H9 (cell line): ENCODE data around the gene XRCC3. TPM values are rescaled to one million over a fixed set of nuclear protein-coding genes. Genes with fewer than 3 reads are reported as not detected.

Experiments used
- DNase-seq: peaks from one replicate; pipeline ENCODE4 v3.0.0-alpha.2; 2017
- H2AFZ ChIP-seq: one replicate; pipeline ENCODE4 v1.6.1; 2013; ENCODE audit warnings: mild to moderate bottlenecking, low read length, control low read depth, moderate library complexity
- H2AK5ac ChIP-seq: 2 replicates; pipeline ENCODE4 v1.6.1; 2013; ENCODE audit warnings: low read length, control low read depth, mixed read lengths; ENCODE audit not compliant: insufficient read length
- H2BK120ac ChIP-seq: one replicate; pipeline ENCODE4 v1.6.1; 2013; ENCODE audit warnings: low read depth, mild to moderate bottlenecking, low read length, control low read depth, inconsistent platforms; ENCODE audit not compliant: poor library complexity, severe bottlenecking
- H2BK12ac ChIP-seq: 2 replicates; pipeline ENCODE4 v1.6.1; 2013; ENCODE audit warnings: low read length, control low read depth, mixed read lengths, low read depth; ENCODE audit not compliant: insufficient read length
- H2BK15ac ChIP-seq: 2 replicates; pipeline ENCODE4 v1.6.1; 2013; ENCODE audit warnings: low read depth, low read length, control low read depth
- H2BK20ac ChIP-seq: one replicate; pipeline ENCODE4 v1.6.1; 2013; ENCODE audit warnings: low read depth, mild to moderate bottlenecking, low read length, control low read depth, inconsistent platforms; ENCODE audit not compliant: poor library complexity, severe bottlenecking
- H2BK5ac ChIP-seq: 2 replicates; pipeline ENCODE4 v1.6.1; 2013; ENCODE audit warnings: low read length, control low read depth, mixed read lengths; ENCODE audit not compliant: insufficient read length
- H3K14ac ChIP-seq: 2 replicates; pipeline ENCODE4 v1.6.1; 2013; ENCODE audit warnings: low read length, control low read depth; ENCODE audit not compliant: insufficient read depth
- H3K18ac ChIP-seq: 2 replicates; pipeline ENCODE4 v1.6.1; 2013; ENCODE audit warnings: low read depth, mild to moderate bottlenecking, mixed read lengths, low read length, control low read depth; ENCODE audit not compliant: insufficient read length
- H3K23ac ChIP-seq: 2 replicates; pipeline ENCODE4 v1.6.1; 2013; ENCODE audit warnings: low read length, control low read depth, mixed read lengths, low read depth; ENCODE audit not compliant: insufficient read length
- H3K23me2 ChIP-seq: 2 replicates; pipeline ENCODE4 v1.6.1; 2013; ENCODE audit warnings: low read depth, mild to moderate bottlenecking, mixed read lengths, low read length, control low read depth; ENCODE audit not compliant: insufficient read length, poor library complexity, severe bottlenecking
- H3K27ac ChIP-seq: 2 replicates; pipeline ENCODE4 v1.5.1; 2013; ENCODE audit warnings: low read length, control low read depth, mixed read lengths, low read depth; ENCODE audit not compliant: insufficient read length
- H3K27me3 ChIP-seq: 2 replicates; pipeline ENCODE4 v1.6.1; 2013; ENCODE audit warnings: low read length, control low read depth, inconsistent platforms; ENCODE audit not compliant: insufficient read depth
- H3K4ac ChIP-seq: 2 replicates; pipeline ENCODE4 v1.6.1; 2013; ENCODE audit warnings: low read depth, mild to moderate bottlenecking, control low read depth, inconsistent platforms, low read length, moderate library complexity
- H3K4me1 ChIP-seq: 2 replicates; pipeline ENCODE4 v1.6.1; 2013; ENCODE audit warnings: low read length, control low read depth, inconsistent platforms; ENCODE audit not compliant: insufficient read depth
- H3K4me2 ChIP-seq: 2 replicates; pipeline ENCODE4 v1.6.1; 2013; ENCODE audit warnings: low read length, control low read depth, mixed read lengths; ENCODE audit not compliant: insufficient read length, insufficient read depth
- H3K56ac ChIP-seq: 2 replicates; pipeline ENCODE4 v1.6.1; 2013; ENCODE audit warnings: low read depth, mild to moderate bottlenecking, mixed read lengths, low read length, control low read depth; ENCODE audit not compliant: insufficient read length
- H3K79me1 ChIP-seq: 2 replicates; pipeline ENCODE4 v1.6.1; 2013; ENCODE audit warnings: low read depth, mild to moderate bottlenecking, moderate library complexity, low read length, control low read depth, inconsistent platforms; ENCODE audit not compliant: insufficient read depth, poor library complexity, severe bottlenecking
- H3K79me2 ChIP-seq: 2 replicates; pipeline ENCODE4 v1.6.1; 2013; ENCODE audit warnings: low read length, control low read depth, inconsistent platforms; ENCODE audit not compliant: insufficient read depth
- H3K9ac ChIP-seq: 2 replicates; pipeline ENCODE4 v1.6.1; 2013; ENCODE audit warnings: low read length, control low read depth, mixed read lengths; ENCODE audit not compliant: insufficient read length; ENCODE audit errors: extremely low read depth
- H3K9me3 ChIP-seq: one replicate; pipeline ENCODE4 v1.6.1; 2013; ENCODE audit warnings: low read depth, low read length, inconsistent platforms; ENCODE audit not compliant: control insufficient read depth
- H3T11ph ChIP-seq: one replicate; pipeline ENCODE4 v1.6.1; 2013; ENCODE audit warnings: mild to moderate bottlenecking, low read length, control low read depth, inconsistent platforms
- H4K20me1 ChIP-seq: one replicate; pipeline ENCODE4 v1.6.1; 2013; ENCODE audit not compliant: control insufficient read depth, insufficient read length, insufficient read depth
- H4K5ac ChIP-seq: 2 replicates; pipeline ENCODE4 v1.6.1; 2013; ENCODE audit warnings: low read depth, mild to moderate bottlenecking, mixed read lengths, low read length, control low read depth; ENCODE audit not compliant: insufficient read length
- H4K8ac ChIP-seq: replicated peaks from 2 replicates; pipeline ENCODE4 v1.6.1; 2013; ENCODE audit warnings: low read length, control low read depth, mixed read lengths, low read depth; ENCODE audit not compliant: insufficient read length
- H4K91ac ChIP-seq: 2 replicates; pipeline ENCODE4 v1.6.1; 2013; ENCODE audit warnings: low read depth, mild to moderate bottlenecking, moderate library complexity, mixed read lengths, low read length, control low read depth; ENCODE audit not compliant: insufficient read length
- H3K27ac Mint-ChIP-seq, 3 experiments: 2 replicates in 2 of 3; 3 replicates in 1 of 3; pipeline ENCODE4 v1.8.0; 2020 to 2021; ENCODE audit warnings: mixed read lengths in 3 of 3, mild to moderate bottlenecking in 1 of 3, moderate library complexity in 1 of 3
- H3K27me3 Mint-ChIP-seq: 2 replicates; pipeline ENCODE4 v1.8.0; 2021; ENCODE audit warnings: low read depth, mild to moderate bottlenecking, moderate library complexity, mixed read lengths
- H3K36me3 Mint-ChIP-seq, 3 experiments: 2 replicates in 2 of 3; 3 replicates in 1 of 3; pipeline ENCODE4 v1.8.0; 2020 to 2021; ENCODE audit warnings: low read depth in 3 of 3, mixed read lengths in 3 of 3; ENCODE audit not compliant: insufficient read depth in 1 of 3
- H3K4me1 Mint-ChIP-seq, 2 experiments: 2 replicates each; pipeline ENCODE4 v1.8.0; 2020; ENCODE audit warnings: mixed read lengths in 2 of 2
- H3K4me3 Mint-ChIP-seq, 2 experiments: 2 replicates in 1 of 2; 3 replicates in 1 of 2; pipeline ENCODE4 v1.8.0; 2020 to 2021; ENCODE audit warnings: mild to moderate bottlenecking in 2 of 2, mixed read lengths in 2 of 2, moderate library complexity in 1 of 2
- H3K9me3 Mint-ChIP-seq, 2 experiments: 2 replicates in 1 of 2; 3 replicates in 1 of 2; pipeline ENCODE4 v1.8.0; 2020; ENCODE audit warnings: mild to moderate bottlenecking in 2 of 2, mixed read lengths in 2 of 2, moderate library complexity in 1 of 2
- CTCF ChIP-seq: fragments of 200-600 bp; sonication (generic); conservative IDR thresholded peaks from 3 replicates; pipeline ENCODE4 v1.8.0; 2021; ENCODE audit warnings: antibody characterized with exemption, mild to moderate bottlenecking
- WGBS: extraction: QIAGEN DNeasy Blood & Tissue Kit; methylation state at CpG from one replicate; pipeline ENCODE4 v1.1.7; 2013; ENCODE audit warnings: missing lambda C conversion rate, low lambda C conversion rate, mixed read lengths; ENCODE audit not compliant: insufficient read length; ENCODE audit errors: extremely low coverage; 5-methylcytosine and 5-hydroxymethylcytosine counted together
- total RNA-seq: library from RNA; stranded (reverse); gene quantifications from 2 replicates; pipeline ENCODE4 v1.2.1, GENCODE V29; 2021

XRCC3 gene
- total RNA-seq, 1 experiment from 2014 or later = 45.3 TPM

GRCh38 chr14:103744621-103745395 lies 29.6 kb upstream of the XRCC3 start:
- no peaks in the 10 kb centered on the region for H3K9me3 ChIP-seq
- H3T11ph ChIP-seq = no peak overlapping the region
- no peak overlapping the region for H3K4me2 ChIP-seq
- no peak overlapping the region for H4K5ac ChIP-seq
- no peaks in the 10 kb centered on the region for H3K9me3 Mint-ChIP-seq
- H3K9ac ChIP-seq = no peak overlapping the region
- no CpG with 5 or more reads among the region's 15 CpGs for WGBS
- H2BK20ac ChIP-seq = no peak overlapping the region
- H4K8ac ChIP-seq = no peak overlapping the region
- H2BK12ac ChIP-seq = no peak overlapping the region
- no peak overlapping the region for H3K56ac ChIP-seq
- no peak overlapping the region for H3K23ac ChIP-seq
- H4K20me1 ChIP-seq = no peaks in the 10 kb centered on the region
- no peaks in the 10 kb centered on the region for H3K79me1 ChIP-seq
- H2BK120ac ChIP-seq = no peak overlapping the region
- DNase-seq = no peak
- H3K27ac ChIP-seq = no peak overlapping the region
- H3K18ac ChIP-seq = no peak overlapping the region
- H2AK5ac ChIP-seq = no peak overlapping the region
- H3K27ac Mint-ChIP-seq = no peak overlapping the region
- no peak for TF ChIP-seq CTCF
- peaks cover 11 to 14% of the 10 kb centered on the region in 2 experiments for H3K4me1 Mint-ChIP-seq
- peaks cover under 1 to 7% (median 6%) of the 10 kb centered on the region in 3 experiments; a peak in 6 of 7 replicates for H3K36me3 Mint-ChIP-seq
- no peak overlapping the region for H2BK5ac ChIP-seq
- no peak overlapping the region for H3K4ac ChIP-seq
- peaks cover 6% of the 10 kb centered on the region; the same call in 1 of the 2 replicates for H3K4me1 ChIP-seq
- no peak overlapping the region for H2AFZ ChIP-seq
- H3K27me3 ChIP-seq = no peaks in the 10 kb centered on the region; the same call in 1 of the 2 replicates
- no peak overlapping the region for H3K4me3 Mint-ChIP-seq
- H2BK15ac ChIP-seq = no peak overlapping the region
- no peaks in the 10 kb centered on the region for H3K23me2 ChIP-seq
- no peak overlapping the region for H3K14ac ChIP-seq
- H4K91ac ChIP-seq = no peak overlapping the region
- H3K27me3 Mint-ChIP-seq = no peaks in the 10 kb centered on the region
- H3K79me2 ChIP-seq = no peaks in the 10 kb centered on the region
